IMR-90 (cell line): ENCODE measurements around the gene TBX1. TPM values are rescaled to one million over a fixed set of nuclear protein-coding genes. Genes with fewer than 3 reads are reported as not detected.

Source experiments
- ATAC-seq: fragments of 200-7000 bp; cut with Tn5 transposase; 2 replicates; pipeline ENCODE4 v1.9.1; 2020; ENCODE audit warnings: low read depth, mild to moderate bottlenecking, moderate library complexity
- BruUV-seq: library from RNA; stranded (reverse); fragments of 400-500 nt; replicated peaks from 2 replicates; lab custom pipeline; 2021; lab: Mats Ljungman, UMichigan
- CTCF ChIA-PET: fragments of 300-600 bp; formaldehyde crosslinking; extraction: SDS; loops from one replicate; lab custom pipeline; 2021; ENCODE audit warnings: antibody characterized with exemption; lab: Yijun Ruan, JAX
- POLR2A ChIA-PET: fragments of 300-600 bp; sonication (Branson Sonifier 250); formaldehyde crosslinking; loops from one replicate; lab custom pipeline; 2022; ENCODE audit warnings: antibody characterized with exemption; ENCODE audit not compliant: unreplicated experiment; lab: Charles Lee
- DNase-seq: peaks from one replicate; pipeline ENCODE4 v3.0.0; 2013
- H2AFZ ChIP-seq: replicated peaks from 2 replicates; pipeline ENCODE3; 2013; ENCODE audit warnings: low read length, mild to moderate bottlenecking; ENCODE audit not compliant: poor library complexity
- H2AK5ac ChIP-seq: 2 replicates; pipeline ENCODE4 v1.6.1; 2013; ENCODE audit warnings: low read depth, low read length, inconsistent platforms
- H2AK9ac ChIP-seq: replicated peaks from 2 replicates; pipeline ENCODE3; 2013; ENCODE audit warnings: mild to moderate bottlenecking, low read depth, low read length, moderate library complexity; ENCODE audit not compliant: poor library complexity
- H2BK120ac ChIP-seq: 2 replicates; pipeline ENCODE4 v1.6.1; 2013; ENCODE audit warnings: low read depth, low read length, inconsistent platforms
- H2BK15ac ChIP-seq: 3 replicates; pipeline ENCODE4 v1.6.1; 2013; ENCODE audit warnings: low read depth, low read length, inconsistent platforms
- H2BK20ac ChIP-seq: 2 replicates; pipeline ENCODE4 v1.6.1; 2013; ENCODE audit warnings: low read depth, mild to moderate bottlenecking, inconsistent platforms, low read length, moderate library complexity
- H2BK5ac ChIP-seq: 2 replicates; pipeline ENCODE4 v1.6.1; 2013; ENCODE audit warnings: mild to moderate bottlenecking, low read depth, low read length, inconsistent platforms; ENCODE audit not compliant: poor library complexity, severe bottlenecking
- H3K14ac ChIP-seq: replicated peaks from 2 replicates; pipeline ENCODE4 v1.6.1; 2013; ENCODE audit warnings: low read depth, low read length, inconsistent platforms
- H3K18ac ChIP-seq: 2 replicates; pipeline ENCODE4 v1.6.1; 2013; ENCODE audit warnings: low read depth, low read length, control low read depth
- H3K23ac ChIP-seq: 2 replicates; pipeline ENCODE4 v1.6.1; 2013; ENCODE audit warnings: low read depth, low read length, inconsistent platforms
- H3K27ac ChIP-seq: 2 replicates; pipeline ENCODE4 v1.5.1; 2013; ENCODE audit warnings: mild to moderate bottlenecking, control low read depth, low read length; ENCODE audit not compliant: insufficient read depth
- H3K27me3 ChIP-seq: 2 replicates; pipeline ENCODE4 v1.6.1; 2013; ENCODE audit warnings: low read length; ENCODE audit not compliant: control insufficient read depth, insufficient read depth
- H3K36me3 ChIP-seq: 2 replicates; pipeline ENCODE4 v1.6.1; 2013; ENCODE audit warnings: low read length, mixed read lengths; ENCODE audit not compliant: control insufficient read depth, insufficient read depth
- H3K4ac ChIP-seq: 2 replicates; pipeline ENCODE4 v1.6.1; 2013; ENCODE audit warnings: low read depth, low read length, inconsistent platforms
- H3K4me1 ChIP-seq: 2 replicates; pipeline ENCODE4 v1.6.1; 2013; ENCODE audit warnings: low read length, mixed read lengths; ENCODE audit not compliant: control insufficient read depth, insufficient read depth
- H3K4me2 ChIP-seq: 2 replicates; pipeline ENCODE4 v1.6.1; 2013; ENCODE audit warnings: low read depth, mild to moderate bottlenecking, control low read depth, low read length, moderate library complexity
- H3K4me3 ChIP-seq: 2 replicates; pipeline ENCODE4 v1.5.1; 2013; ENCODE audit warnings: low read depth, mild to moderate bottlenecking, control low read depth, low read length, moderate library complexity; ENCODE audit not compliant: insufficient read depth
- H3K56ac ChIP-seq: 2 replicates; pipeline ENCODE4 v1.6.1; 2013; ENCODE audit warnings: low read length, inconsistent platforms; ENCODE audit not compliant: insufficient read depth; ENCODE audit errors: extremely low read depth
- H3K79me1 ChIP-seq, 2 experiments: 2 replicates each; pipeline ENCODE4 v1.6.1; 2013; ENCODE audit warnings: low read length in 2 of 2, inconsistent platforms in 1 of 2, low read depth in 1 of 2
- H3K9ac ChIP-seq: 2 replicates; pipeline ENCODE4 v1.6.1; 2013; ENCODE audit warnings: low read depth, low read length, control low read depth
- H3K9me1 ChIP-seq: 2 replicates; pipeline ENCODE4 v1.6.1; 2013; ENCODE audit warnings: low read length, inconsistent platforms; ENCODE audit not compliant: insufficient read depth
- H3K9me3 ChIP-seq: 2 replicates; pipeline ENCODE4 v1.6.1; 2013; ENCODE audit warnings: low read length; ENCODE audit not compliant: control insufficient read depth, insufficient read depth
- H4K20me1 ChIP-seq: 2 replicates; pipeline ENCODE4 v1.6.1; 2013; ENCODE audit warnings: low read length, inconsistent platforms; ENCODE audit not compliant: insufficient read depth
- H4K5ac ChIP-seq: 2 replicates; pipeline ENCODE4 v1.6.1; 2013; ENCODE audit warnings: mild to moderate bottlenecking, low read depth, low read length, control low read depth
- H4K8ac ChIP-seq, 2 experiments: 2 replicates each; pipeline ENCODE4 v1.6.1; 2013; ENCODE audit warnings: low read depth in 2 of 2, low read length in 2 of 2, control low read depth in 1 of 2, inconsistent platforms in 1 of 2
- H4K91ac ChIP-seq: 2 replicates; pipeline ENCODE4 v1.6.1; 2013; ENCODE audit warnings: low read depth, low read length, inconsistent platforms; ENCODE audit not compliant: insufficient read depth
- BHLHE40 ChIP-seq: fragments of 150-350 bp; IDR thresholded peaks from 2 replicates; pipeline ENCODE4 v1.6.1; 2016; ENCODE audit warnings: mild to moderate bottlenecking, low read depth, low read length
- CEBPB ChIP-seq: IDR thresholded peaks from 2 replicates; pipeline ENCODE4 v1.6.1; 2012; ENCODE audit warnings: low read depth, low read length, improper control_type of control experiment
- CHD1 ChIP-seq: IDR thresholded peaks from 2 replicates; pipeline ENCODE4 v1.6.1; 2012; ENCODE audit warnings: low read depth, low read length, improper control_type of control experiment
- CTCF ChIP-seq: conservative IDR thresholded peaks from 2 replicates; pipeline ENCODE4 v1.5.1; 2012; ENCODE audit warnings: mild to moderate bottlenecking, low read depth, low read length, improper control_type of control experiment
- ELK1 ChIP-seq: fragments of 150-350 bp; IDR thresholded peaks from 2 replicates; pipeline ENCODE4 v1.6.1; 2016; ENCODE audit warnings: low read depth, mild to moderate bottlenecking, low read length, moderate library complexity, borderline replicate concordance
- FOS ChIP-seq: fragments of 150-350 bp; IDR thresholded peaks from 2 replicates; pipeline ENCODE4 v1.6.1; 2016; ENCODE audit warnings: low read depth, low read length
- MAFK ChIP-seq: IDR thresholded peaks from 2 replicates; pipeline ENCODE4 v1.6.1; 2012; ENCODE audit warnings: low read depth, low read length, improper control_type of control experiment
- MAZ ChIP-seq: IDR thresholded peaks from 2 replicates; pipeline ENCODE4 v1.6.1; 2012; ENCODE audit warnings: low read depth, mild to moderate bottlenecking, low read length, improper control_type of control experiment, moderate library complexity, borderline replicate concordance
- MXI1 ChIP-seq: IDR thresholded peaks from 2 replicates; pipeline ENCODE4 v1.6.1; 2012; ENCODE audit warnings: low read depth, mild to moderate bottlenecking, low read length, moderate library complexity, borderline replicate concordance
- NFE2L2 ChIP-seq: fragments of 150-350 bp; IDR thresholded peaks from 2 replicates; pipeline ENCODE4 v1.6.1; 2016; ENCODE audit warnings: low read depth, mild to moderate bottlenecking, low read length
- POLR2A ChIP-seq: IDR thresholded peaks from 2 replicates; pipeline ENCODE4 v1.6.1; 2012; ENCODE audit warnings: mild to moderate bottlenecking, low read depth, low read length
- RAD21 ChIP-seq: IDR thresholded peaks from 2 replicates; pipeline ENCODE4 v1.6.1; 2012; ENCODE audit warnings: low read length, improper control_type of control experiment
- RCOR1 ChIP-seq: IDR thresholded peaks from 2 replicates; pipeline ENCODE4 v1.6.1; 2012; ENCODE audit warnings: mild to moderate bottlenecking, low read length, improper control_type of control experiment; ENCODE audit not compliant: insufficient replicate concordance
- RFX5 ChIP-seq: IDR thresholded peaks from 2 replicates; pipeline ENCODE4 v1.8.0; 2012; ENCODE audit warnings: low read depth, mild to moderate bottlenecking, low read length, moderate library complexity
- SMC3 ChIP-seq: fragments of 150-350 bp; IDR thresholded peaks from 2 replicates; pipeline ENCODE4 v1.6.1; 2016; ENCODE audit warnings: low read depth, mild to moderate bottlenecking, antibody characterized with exemption, low read length, moderate library complexity
- WGBS, 2 experiments: methylation state at CpG; one replicate each; pipeline versions ENCODE4 v1.1.5 to v1.1.7; 2013; ENCODE audit warnings: missing lambda C conversion rate in 2 of 2; ENCODE audit not compliant: insufficient read length in 1 of 2; ENCODE audit errors: extremely low coverage in 2 of 2; 5-methylcytosine and 5-hydroxymethylcytosine counted together
- dilution Hi-C: fragments of 300-500 bp; cut with HindIII; formaldehyde crosslinking; loops from one replicate; pipeline ENCODE4 v1.14.3; 2018; ENCODE audit warnings: low sequenced_read_pairs; ENCODE audit not compliant: unreplicated experiment
- in situ Hi-C: fragments of 300-500 bp; cut with MboI; formaldehyde crosslinking; loops from 3 replicates; pipeline ENCODE4 v1.14.3; 2019; ENCODE audit warnings: low sequenced_read_pairs, inconsistent platforms, mixed read lengths
- intact Hi-C: fragments of 100-400 bp; cut with micrococcal nuclease; formaldehyde crosslinking; loops from 2 replicates; pipeline ENCODE4 v1.10.0; 2022
- polyA plus RNA-seq, 3 experiments: library from polyadenylated mRNA; depleted of rRNA; stranded (reverse); fragments of >200 nt; gene quantifications; 2 replicates each; pipeline ENCODE4 v1.2.3, GENCODE V29; 2012; ENCODE audit warnings: low replicate concordance in 1 of 3
- total RNA-seq: library from RNA; depleted of rRNA; stranded (reverse); fragments of >200 nt; gene quantifications from 2 replicates; pipeline ENCODE4 v1.2.3, GENCODE V29; 2012
- TF ChIP-seq, protein P1 (sequence below): fragments of 150-350 bp; IDR thresholded peaks from 2 replicates; pipeline ENCODE4 v1.6.1; 2017; ENCODE audit warnings: mild to moderate bottlenecking, antibody characterized with exemption, low read length, low read depth

TBX1 gene
- total and polyA plus RNA-seq, 2 of the 4 experiments (the other 2 are of a cell fraction): 0.03 TPM; not detected in 1

DNA sequence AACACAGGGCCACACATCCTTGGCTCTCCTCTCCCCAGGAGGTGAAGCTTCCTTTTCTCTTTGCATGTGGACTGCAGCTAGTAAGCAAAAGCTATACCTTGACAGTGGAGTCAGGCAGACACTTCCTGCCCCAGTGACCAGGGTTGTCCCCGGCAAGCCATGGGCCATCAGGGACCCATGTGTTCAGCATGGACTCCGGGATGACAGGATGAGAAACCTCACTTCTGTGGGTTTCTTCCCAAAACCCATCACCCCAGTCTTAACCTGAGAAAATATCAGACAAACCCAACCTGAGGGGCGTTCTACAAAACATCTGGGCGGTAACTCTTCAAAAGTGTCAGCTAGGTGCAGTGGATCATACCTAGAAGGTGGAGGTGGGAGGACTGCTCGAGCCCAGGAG, 53.9 kb downstream of the TBX1 start:
- no peak overlapping the region for H3K27ac ChIP-seq
- no peaks in the 10 kb centered on the region for H3K9me3 ChIP-seq
- peaks cover 7% of the 10 kb centered on the region; the same call in 1 of the 2 replicates for H3K9me1 ChIP-seq
- 100% methylated on average over 1 of the region's 5 CpGs; no CpG with 5 or more reads in 1 of the 2 experiments for WGBS, 2 experiments
- H3K79me1 ChIP-seq: no peaks in the 10 kb centered on the region
- H3K14ac ChIP-seq: no peak overlapping the region; the same call in 1 of the 2 replicates
- intact Hi-C loops: no loop called here
- no peaks in the 10 kb centered on the region for H3K36me3 ChIP-seq
- no TSS peak for BruUV-seq
- H3K4me2 ChIP-seq: no peak overlapping the region
- ChIA-PET CTCF (interaction anchor here (0.6 kb wide), 1 partner anchor 14 kb away, joined by 3 read pairs; no protein-coding TSS in a partner anchor), POLR2A (no interaction called here)
- no peak for ATAC-seq
- H3K9ac ChIP-seq: no peak overlapping the region
- no peak overlapping the region for H3K23ac ChIP-seq
- 0 out of 2 replicates have a peak, but pooled peaks cover 5% of the 10 kb centered on the region for H4K20me1 ChIP-seq
- H3K4me1 ChIP-seq: peaks cover 9% of the 10 kb centered on the region
- DNase-seq: no peak
- no peak overlapping the region for H4K8ac ChIP-seq
- H2BK5ac ChIP-seq: no peak overlapping the region
- no peaks in the 10 kb centered on the region for H3K27me3 ChIP-seq
- H2BK20ac ChIP-seq: no peak overlapping the region
- no peak overlapping the region for H4K91ac ChIP-seq
- no peak overlapping the region for H3K4ac ChIP-seq
- dilution Hi-C loops: no loop called here
- in situ Hi-C loops: no loop called here
- no peak overlapping the region for H2BK120ac ChIP-seq
- H3K18ac ChIP-seq: no peak overlapping the region
- H2AK5ac ChIP-seq: no peak overlapping the region
- H2BK15ac ChIP-seq: no peak overlapping the region
- no peak overlapping the region for H4K5ac ChIP-seq
- H2AFZ ChIP-seq: no peak overlapping the region
- H2AK9ac ChIP-seq: no peak overlapping the region
- TF ChIP-seq BHLHE40 (no peak), MXI1 (no peak), NFE2L2 (no peak), RAD21 (no peak), ELK1 (no peak), POLR2A (no peak), RCOR1 (no peak), CHD1 (no peak), MAZ (no peak), FOS (no peak), MAFK (no peak), RFX5 (no peak), CEBPB (no peak), CTCF (no peak), SMC3 (no peak)
- TF ChIP-seq, protein P1, sequence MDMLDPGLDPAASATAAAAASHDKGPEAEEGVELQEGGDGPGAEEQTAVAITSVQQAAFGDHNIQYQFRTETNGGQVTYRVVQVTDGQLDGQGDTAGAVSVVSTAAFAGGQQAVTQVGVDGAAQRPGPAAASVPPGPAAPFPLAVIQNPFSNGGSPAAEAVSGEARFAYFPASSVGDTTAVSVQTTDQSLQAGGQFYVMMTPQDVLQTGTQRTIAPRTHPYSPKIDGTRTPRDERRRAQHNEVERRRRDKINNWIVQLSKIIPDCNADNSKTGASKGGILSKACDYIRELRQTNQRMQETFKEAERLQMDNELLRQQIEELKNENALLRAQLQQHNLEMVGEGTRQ: no peak
- no peak overlapping the region for H3K56ac ChIP-seq
- no peak overlapping the region for H3K4me3 ChIP-seq
